A673 (cell line): ENCODE data around the gene OR52A1.
"Not testable (repeated sequence)": the region's sequence is repeated elsewhere in the genome, so short reads cannot be mapped to it uniquely, and the experiment has no call there.

ENCODE experiments used
- CTCF ChIP-seq: fragments of 300-800, 200-600 bp; sonication (generic); conservative IDR thresholded peaks from 2 replicates; pipeline ENCODE4 v1.5.1; 2017; ENCODE audit warnings: low read depth, mild to moderate bottlenecking, antibody characterized with exemption, low read length, moderate library complexity, mixed read lengths
- EZH2 ChIP-seq: fragments of 200-600 bp; sonication (generic); IDR thresholded peaks from 2 replicates; pipeline ENCODE4 v1.6.1; 2017; ENCODE audit warnings: borderline replicate concordance, low read depth, mild to moderate bottlenecking, mixed read lengths, antibody characterized with exemption, low read length; ENCODE audit not compliant: poor library complexity, severe bottlenecking

GRCh38 chr11:5144206-5144605 is 10.4 kb downstream of the OR52A1 start:
- not testable (repeated sequence) for TF ChIP-seq CTCF, EZH2
